ENCODE data around the gene CCNG2. TPM values are rescaled to one million over a fixed set of nuclear protein-coding genes. Genes with fewer than 3 reads are reported as not detected.

The CCNG2 gene
- total RNA-seq, 1 donor from 2014 or later = 9.6 TPM

- intact Hi-C loops (cut with DNase I) = no loop called here
- ATAC-seq (ENCODE audit: poor library complexity) (no peak), DNase-seq (no peak)
Measured at GRCh38 chr4:77194366-77194765, 37.4 kb downstream of the CCNG2 start.

GRCh38 chr4:77194989-77195388 lies 38.0 kb downstream of the CCNG2 start:
- no peak for DNase-seq
- ATAC-seq (ENCODE audit: poor library complexity) = no peak
- intact Hi-C loops (cut with DNase I) = no loop called here

- ATAC-seq (ENCODE audit: poor library complexity) (no peak), DNase-seq (no peak)
- intact Hi-C loops (cut with DNase I) = no loop called here
Measured at GRCh38 chr4:77196866-77197265, 39.9 kb downstream of the CCNG2 start.

GRCh38 chr4:77197361-77197760 lies 40.4 kb downstream of the CCNG2 start:
- intact Hi-C loops (cut with DNase I) = no loop called here
- ATAC-seq (ENCODE audit: poor library complexity) (no peak), DNase-seq (no peak)

DNA sequence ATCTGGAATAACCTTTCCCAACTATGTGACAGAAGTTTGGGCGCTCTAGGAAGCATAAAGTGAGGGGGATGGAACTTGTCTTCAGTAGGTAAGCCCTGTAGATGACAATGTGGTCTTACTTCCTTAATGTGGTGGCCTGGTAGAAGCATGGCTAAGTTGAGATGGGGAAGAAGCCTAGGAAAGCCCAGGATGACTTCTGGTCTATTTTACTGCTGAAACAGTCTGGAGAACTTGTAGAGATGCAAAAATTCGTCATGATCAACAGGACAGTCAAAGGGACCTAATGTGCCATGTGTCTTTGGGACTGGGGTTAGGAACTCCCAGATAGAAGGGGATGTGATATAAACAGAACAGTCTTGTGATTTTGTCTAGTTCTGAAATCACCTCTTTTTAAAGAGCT lies 40.8 kb downstream of the CCNG2 start:
- intact Hi-C loops (cut with DNase I) = no loop called here
- no peak for DNase-seq
- ATAC-seq (ENCODE audit: poor library complexity) = no peak

DNA sequence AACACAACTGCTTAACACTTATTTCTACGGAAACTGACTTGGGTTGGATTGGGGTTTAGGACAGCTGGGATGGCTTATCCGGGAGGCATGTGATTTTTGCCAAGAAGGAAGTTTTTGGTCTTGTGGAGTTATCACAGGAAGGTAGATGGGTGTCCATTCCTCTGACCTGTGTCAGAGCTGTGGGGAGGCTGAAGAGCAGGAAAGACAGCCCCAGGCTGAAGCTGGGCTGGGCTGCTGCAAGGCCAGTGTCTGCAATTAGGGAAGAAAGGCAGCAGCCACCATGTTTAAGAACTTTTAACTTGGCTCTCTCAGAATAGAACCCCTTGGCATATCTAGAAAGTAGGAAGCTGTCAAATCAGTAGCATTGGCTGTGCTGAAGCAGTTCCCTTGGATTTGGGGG lies 42.3 kb downstream of the CCNG2 start:
- DNase-seq = no peak
- intact Hi-C loops (cut with DNase I) = no loop called here
- ATAC-seq (ENCODE audit: poor library complexity) = no peak

GRCh38 chr4:77199701-77200100 lies 42.7 kb downstream of the CCNG2 start:
- ATAC-seq (ENCODE audit: poor library complexity) (no peak), DNase-seq (no peak)
- intact Hi-C loops (cut with DNase I) = loop anchor here (5.0 to 10.0 kb wide), 2 partner anchors 105 to 687 kb away; no protein-coding TSS in a partner anchor

GRCh38 chr4:77201343-77201742 lies 44.3 kb downstream of the CCNG2 start:
- no peak for DNase-seq
- ATAC-seq (ENCODE audit: poor library complexity) = no peak
- intact Hi-C loops (cut with DNase I) = loop anchor here (5.0 to 10.0 kb wide), 2 partner anchors 107 to 689 kb away; no protein-coding TSS in a partner anchor

- DNase-seq = no peak
- no peak for ATAC-seq (ENCODE audit: poor library complexity)
- intact Hi-C loops (cut with DNase I) = loop anchor here (5.0 to 10.0 kb wide), 2 partner anchors 107 to 690 kb away; no protein-coding TSS in a partner anchor
Measured at GRCh38 chr4:77201857-77202256, 44.9 kb downstream of the CCNG2 start.

DNA sequence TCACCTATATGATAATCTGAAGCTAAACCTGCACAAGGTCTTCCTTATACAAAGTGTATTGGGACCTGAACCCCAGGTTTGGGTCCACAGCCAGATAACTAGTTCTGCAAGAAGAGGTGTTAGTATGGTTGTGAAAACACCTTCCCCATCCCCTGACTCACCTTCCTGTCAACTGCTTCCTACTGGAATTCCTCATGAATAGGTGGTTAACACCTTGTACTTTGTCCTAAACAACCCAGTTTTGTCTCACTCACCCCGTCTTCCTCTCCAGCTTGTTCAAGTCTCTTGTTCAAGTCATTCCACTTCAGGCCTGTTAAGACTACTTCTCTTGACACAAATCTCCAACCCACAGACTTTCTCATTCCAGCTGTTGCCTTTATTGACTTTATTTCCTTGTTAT lies 45.5 kb downstream of the CCNG2 start:
- no peak for DNase-seq
- no peak for ATAC-seq (ENCODE audit: poor library complexity)
- intact Hi-C loops (cut with DNase I) = loop anchor here (5.0 to 10.0 kb wide), 2 partner anchors 108 to 690 kb away; no protein-coding TSS in a partner anchor

GRCh38 chr4:77203380-77204197 lies 46.6 kb downstream of the CCNG2 start:
- DNase-seq = peak; percentile 44
- ATAC-seq (ENCODE audit: poor library complexity) = peak; percentile 80

DNA sequence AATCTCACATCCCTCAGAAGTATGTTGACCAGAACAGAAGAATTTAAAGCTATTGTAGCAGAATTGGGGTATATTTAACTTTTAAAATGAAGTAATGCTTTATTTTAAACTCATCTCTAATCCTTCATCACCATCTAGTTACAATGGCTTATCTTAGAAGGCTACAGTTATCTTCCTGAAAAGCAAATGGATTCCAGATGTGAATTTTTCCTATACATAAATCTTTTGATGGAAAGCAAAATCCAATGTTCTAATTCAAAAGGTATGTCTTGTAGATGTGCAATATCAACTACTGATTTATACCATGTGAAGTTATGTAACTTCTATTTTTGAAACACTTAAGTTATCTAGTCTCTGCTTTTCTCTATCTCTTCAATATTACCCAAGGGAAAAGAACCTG lies 47.6 kb downstream of the CCNG2 start:
- intact Hi-C loops (cut with DNase I) = loop anchor here (5.0 to 10.0 kb wide), 2 partner anchors 110 to 692 kb away; no protein-coding TSS in a partner anchor
- DNase-seq = no peak
- no peak for ATAC-seq (ENCODE audit: poor library complexity)

More at GRCh38 chr4:77203380-77204197, 46.6 kb downstream of the CCNG2 start:
- intact Hi-C loops (cut with DNase I) = loop anchor here (5.0 to 10.0 kb wide), 2 partner anchors 109 to 691 kb away; no protein-coding TSS in a partner anchor

DNA sequence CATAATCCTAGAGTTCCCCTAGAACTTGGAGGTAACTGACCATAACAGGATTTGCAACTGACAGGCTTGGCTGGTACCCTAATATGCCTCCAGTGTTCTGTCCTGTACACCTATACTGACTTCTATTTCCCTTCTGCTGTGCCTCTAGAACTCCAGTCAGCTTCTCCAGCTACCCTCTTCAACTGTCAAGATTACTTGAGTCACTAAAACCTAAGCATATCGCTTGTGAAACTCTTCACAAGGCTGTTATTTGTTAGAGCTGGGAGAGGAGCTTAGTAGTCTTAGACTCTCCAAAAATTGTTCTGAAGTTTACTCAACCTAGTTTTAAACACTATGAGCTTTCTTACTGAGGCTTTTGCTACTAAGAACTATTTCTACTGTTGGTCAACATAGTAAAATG lies 52.0 kb downstream of the CCNG2 start:
- ATAC-seq (ENCODE audit: poor library complexity) (no peak), DNase-seq (no peak)
- intact Hi-C loops (cut with DNase I) = loop anchor here (10.0 kb wide), 1 partner anchor 114 kb away; no protein-coding TSS in a partner anchor

DNA sequence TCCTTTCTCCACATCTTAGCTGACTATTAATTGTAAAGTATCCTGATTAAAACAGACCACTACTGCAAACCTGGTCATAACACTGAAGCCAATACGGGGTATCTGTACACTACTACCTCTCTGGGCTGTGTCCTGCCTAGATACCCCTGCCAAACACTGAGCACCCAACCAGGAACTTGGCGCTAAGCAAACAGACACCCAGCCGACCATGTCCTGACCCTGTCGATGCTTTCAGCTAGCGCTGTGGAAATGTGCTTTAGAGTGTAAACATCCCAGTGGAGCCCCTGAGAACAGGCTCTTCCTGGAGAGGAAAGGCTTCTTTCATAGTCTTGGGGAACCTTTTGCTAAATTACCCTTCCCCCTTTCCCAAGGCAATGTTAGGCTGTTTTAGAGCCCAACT lies 52.9 kb downstream of the CCNG2 start:
- no peak for ATAC-seq (ENCODE audit: poor library complexity)
- intact Hi-C loops (cut with DNase I) = loop anchor here (10.0 kb wide), 1 partner anchor 115 kb away; no protein-coding TSS in a partner anchor
- DNase-seq = no peak

DNA sequence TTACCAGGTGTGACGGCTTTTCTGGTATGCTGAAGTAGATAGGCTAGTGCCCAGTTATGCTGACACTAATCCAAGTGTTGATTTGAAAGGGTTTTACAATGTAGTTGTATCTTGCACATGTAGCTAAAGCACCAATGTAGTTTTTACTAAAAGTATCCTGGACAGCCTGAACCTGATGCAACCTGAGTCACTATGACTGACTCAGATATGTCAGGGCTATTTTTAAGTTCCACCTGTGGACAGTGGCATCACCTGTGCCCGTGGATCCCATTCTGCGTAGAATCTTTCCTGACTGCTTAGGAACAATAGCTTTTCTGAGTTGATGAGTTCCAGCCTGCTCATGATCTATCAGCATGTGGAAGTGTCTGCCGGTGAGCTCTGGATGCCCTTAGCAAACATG lies 58.1 kb downstream of the CCNG2 start:
- DNase-seq (no peak), ATAC-seq (ENCODE audit: poor library complexity) (no peak)
- intact Hi-C loops (cut with DNase I) = no loop called here

DNA sequence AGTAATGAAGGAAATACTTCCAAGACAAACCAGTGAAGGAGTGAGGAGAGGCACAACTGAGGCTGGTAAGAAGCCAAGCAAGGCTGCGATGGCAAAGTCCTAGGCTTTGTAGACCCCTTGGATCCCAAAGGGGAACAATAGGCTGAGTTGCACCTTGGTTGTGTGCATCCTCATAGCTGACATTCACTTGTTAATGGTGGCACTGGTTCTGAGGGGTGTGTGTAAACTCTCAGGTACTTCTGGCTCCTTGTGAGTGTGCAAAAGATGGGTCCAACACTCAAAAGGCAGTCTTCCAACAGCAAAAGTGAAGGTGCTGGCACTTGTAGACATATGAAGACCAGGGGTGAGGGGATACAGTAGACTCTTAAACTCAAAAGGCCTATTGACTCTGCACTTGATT lies 60.5 kb downstream of the CCNG2 start:
- intact Hi-C loops (cut with DNase I) = no loop called here
- ATAC-seq (ENCODE audit: poor library complexity) = no peak
- DNase-seq = no peak

DNA sequence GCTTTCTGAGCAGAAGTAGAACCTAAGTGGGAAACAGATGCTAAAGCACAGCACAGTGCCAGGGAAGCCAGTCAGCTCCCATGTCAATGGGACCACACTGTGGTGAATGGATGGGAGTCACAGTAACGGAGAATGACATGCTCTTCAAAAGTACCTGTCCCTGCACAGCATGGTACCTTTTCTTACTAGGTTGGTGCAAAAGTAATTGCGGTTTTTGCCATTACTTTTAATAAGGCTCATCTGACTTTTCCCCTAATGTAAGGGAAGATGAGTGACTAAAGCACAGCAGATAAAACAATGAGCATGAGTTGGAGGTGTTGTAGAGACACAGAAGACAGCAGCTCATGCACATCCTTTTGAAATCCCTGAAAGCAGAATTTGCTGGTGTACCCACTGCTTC lies 62.3 kb downstream of the CCNG2 start:
- intact Hi-C loops (cut with DNase I) = no loop called here
- no peak for ATAC-seq (ENCODE audit: poor library complexity)
- no peak for DNase-seq

All from Right ventricle myocardium superior (tissue), 1 donor.